Measurements from ENCODE around the gene R3HDML.

Gene R3HDML

DNA sequence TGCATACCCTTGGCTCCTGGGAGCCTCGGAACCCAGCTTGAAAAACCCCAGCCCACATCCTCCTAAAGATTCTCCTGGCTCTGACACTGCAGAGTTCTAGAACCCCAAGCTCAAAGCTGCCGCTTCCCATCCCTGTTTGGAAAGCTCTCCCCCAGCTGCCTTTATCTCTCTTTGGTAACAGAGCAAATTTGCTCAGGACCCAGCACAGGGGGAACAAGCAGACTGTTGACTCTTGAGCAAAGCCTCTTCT lies 57.5 kb downstream of the R3HDML start:
- DNase-seq: no peak
- Histone ChIP-seq H4K20me1 (ENCODE audit: insufficient read depth, low read length) (no peaks in the 10 kb centered on the region), H3K27me3 (ENCODE audit: insufficient read depth, low read length, poor library complexity) (peaks cover 33% of the 10 kb centered on the region), H2AFZ (ENCODE audit: low read depth, low read length) (no peak overlapping the region), H3K4me3 (ENCODE audit: low read depth in 1 of 2, low read length in 2 of 2) (no peak overlapping the region), H3K9ac (ENCODE audit: low read depth, low read length) (no peak overlapping the region), H3K27ac (ENCODE audit: low read length) (no peak overlapping the region), H3K4me2 (ENCODE audit: insufficient read depth, low read length) (no peak overlapping the region), H3K36me3 (ENCODE audit: insufficient read depth, low read length) (no peaks in the 10 kb centered on the region), H3K9me3 (ENCODE audit: insufficient read depth, low read length, severe bottlenecking) (no peaks in the 10 kb centered on the region), H3K4me1 (ENCODE audit: insufficient read depth, low read length) (no peaks in the 10 kb centered on the region), H3K79me2 (ENCODE audit: insufficient read depth, low read length) (no peaks in the 10 kb centered on the region)
- TF ChIP-seq, protein P1, sequence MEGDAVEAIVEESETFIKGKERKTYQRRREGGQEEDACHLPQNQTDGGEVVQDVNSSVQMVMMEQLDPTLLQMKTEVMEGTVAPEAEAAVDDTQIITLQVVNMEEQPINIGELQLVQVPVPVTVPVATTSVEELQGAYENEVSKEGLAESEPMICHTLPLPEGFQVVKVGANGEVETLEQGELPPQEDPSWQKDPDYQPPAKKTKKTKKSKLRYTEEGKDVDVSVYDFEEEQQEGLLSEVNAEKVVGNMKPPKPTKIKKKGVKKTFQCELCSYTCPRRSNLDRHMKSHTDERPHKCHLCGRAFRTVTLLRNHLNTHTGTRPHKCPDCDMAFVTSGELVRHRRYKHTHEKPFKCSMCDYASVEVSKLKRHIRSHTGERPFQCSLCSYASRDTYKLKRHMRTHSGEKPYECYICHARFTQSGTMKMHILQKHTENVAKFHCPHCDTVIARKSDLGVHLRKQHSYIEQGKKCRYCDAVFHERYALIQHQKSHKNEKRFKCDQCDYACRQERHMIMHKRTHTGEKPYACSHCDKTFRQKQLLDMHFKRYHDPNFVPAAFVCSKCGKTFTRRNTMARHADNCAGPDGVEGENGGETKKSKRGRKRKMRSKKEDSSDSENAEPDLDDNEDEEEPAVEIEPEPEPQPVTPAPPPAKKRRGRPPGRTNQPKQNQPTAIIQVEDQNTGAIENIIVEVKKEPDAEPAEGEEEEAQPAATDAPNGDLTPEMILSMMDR (IDR thresholded peaks at IDR 0.05; ENCODE audit: borderline replicate concordance, extremely low read depth, low read length, poor library complexity, severe bottlenecking): no peak
- TF ChIP-seq EZH2 (IDR thresholded peaks at IDR 0.05; ENCODE audit: borderline replicate concordance, low read depth, low read length, severe bottlenecking): no peak
- ATAC-seq (ENCODE audit: insufficient read depth, low read depth): no peak

DNA sequence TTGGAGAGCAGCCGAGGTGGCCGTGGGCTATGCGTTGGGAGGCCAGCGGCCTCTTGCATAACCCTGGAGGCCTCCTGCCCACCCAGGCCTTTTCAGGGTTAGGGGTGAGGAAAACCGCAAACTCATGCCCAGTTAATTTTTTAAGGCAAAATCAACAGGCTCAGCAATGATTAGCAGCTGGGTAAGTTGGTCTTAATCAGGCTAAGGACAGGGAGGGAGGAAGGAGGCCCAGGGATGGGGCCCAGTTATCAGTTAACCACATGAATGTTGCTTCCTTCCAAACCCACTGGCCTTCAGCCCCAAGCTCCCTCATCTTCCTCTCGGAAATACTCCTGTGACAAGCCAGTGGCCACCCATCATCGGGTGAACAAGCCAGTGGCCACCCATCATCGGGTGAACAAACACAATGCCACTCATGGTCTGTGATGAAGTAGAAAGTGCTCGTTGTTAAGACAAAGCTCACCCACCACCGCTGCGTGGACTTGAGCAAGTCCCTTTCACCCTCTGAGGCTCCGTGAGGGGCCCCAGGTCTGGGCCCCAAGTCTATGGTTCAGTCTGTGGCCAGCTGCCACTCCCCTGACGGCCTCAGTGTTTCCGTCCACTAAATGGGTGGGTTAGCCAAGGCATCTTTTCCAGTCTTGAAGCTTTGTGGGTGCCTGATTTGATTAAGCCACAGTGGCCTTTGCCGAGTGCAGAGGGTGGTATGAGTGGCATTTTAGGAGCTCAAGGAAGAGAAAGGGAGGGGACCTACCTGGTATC lies 58.0 kb downstream of the R3HDML start:
- Histone ChIP-seq H3K9ac (ENCODE audit: low read depth, low read length) (no peak overlapping the region), H3K9me3 (ENCODE audit: insufficient read depth, low read length, severe bottlenecking) (no peaks in the 10 kb centered on the region), H3K4me2 (ENCODE audit: insufficient read depth, low read length) (no peak overlapping the region), H3K4me1 (ENCODE audit: insufficient read depth, low read length) (no peaks in the 10 kb centered on the region), H3K4me3 (ENCODE audit: low read depth in 1 of 2, low read length in 2 of 2) (no peak overlapping the region), H3K79me2 (ENCODE audit: insufficient read depth, low read length) (no peaks in the 10 kb centered on the region), H3K27me3 (ENCODE audit: insufficient read depth, low read length, poor library complexity) (peaks cover 38% of the 10 kb centered on the region), H3K36me3 (ENCODE audit: insufficient read depth, low read length) (no peaks in the 10 kb centered on the region), H2AFZ (ENCODE audit: low read depth, low read length) (no peak overlapping the region), H3K27ac (ENCODE audit: low read length) (no peak overlapping the region), H4K20me1 (ENCODE audit: insufficient read depth, low read length) (no peaks in the 10 kb centered on the region)
- ATAC-seq (ENCODE audit: insufficient read depth, low read depth) (no peak), DNase-seq (no peak)
- TF ChIP-seq, protein P1 (IDR thresholded peaks at IDR 0.05; ENCODE audit: borderline replicate concordance, extremely low read depth, low read length, poor library complexity, severe bottlenecking): no peak
- TF ChIP-seq EZH2 (IDR thresholded peaks at IDR 0.05; ENCODE audit: borderline replicate concordance, low read depth, low read length, severe bottlenecking): no peak

- ATAC-seq (ENCODE audit: insufficient read depth, low read depth): no peak
- Histone ChIP-seq H3K79me2 (ENCODE audit: insufficient read depth, low read length) (no peaks in the 10 kb centered on the region), H3K4me2 (ENCODE audit: insufficient read depth, low read length) (no peak overlapping the region)
Observed at GRCh38 chr20:44395461-44396340, 58.9 kb downstream of the R3HDML start.

More at GRCh38 chr20:44395461-44396340, 58.9 kb downstream of the R3HDML start:
- H3K4me3 ChIP-seq (ENCODE audit: low read depth in 1 of 2, low read length in 2 of 2): no peak overlapping the region
- no peaks in the 10 kb centered on the region for H3K36me3 ChIP-seq (ENCODE audit: insufficient read depth, low read length)
- H4K20me1 ChIP-seq (ENCODE audit: insufficient read depth, low read length): no peaks in the 10 kb centered on the region
- no peak for DNase-seq
- peaks cover 39% of the 10 kb centered on the region for H3K27me3 ChIP-seq (ENCODE audit: insufficient read depth, low read length, poor library complexity)
- TF ChIP-seq EZH2 (IDR thresholded peaks at IDR 0.05; ENCODE audit: borderline replicate concordance, low read depth, low read length, severe bottlenecking): no peak
- H3K9ac ChIP-seq (ENCODE audit: low read depth, low read length): no peak overlapping the region
- H3K27ac ChIP-seq (ENCODE audit: low read length): no peak overlapping the region
- no peak overlapping the region for H2AFZ ChIP-seq (ENCODE audit: low read depth, low read length)
- no peaks in the 10 kb centered on the region for H3K9me3 ChIP-seq (ENCODE audit: insufficient read depth, low read length, severe bottlenecking)
- H3K4me1 ChIP-seq (ENCODE audit: insufficient read depth, low read length): no peaks in the 10 kb centered on the region

Data from DND-41 (cell line).